Osteocyte (in vitro differentiated cells): ENCODE measurements around the gene MYO1D. TPM values are rescaled to one million over a fixed set of nuclear protein-coding genes. Genes with fewer than 3 reads are reported as not detected.

Experiments used
- total RNA-seq: library from RNA; stranded (reverse); gene quantifications from 2 replicates; pipeline ENCODE4 v1.2.1, GENCODE V29; 2021

Gene MYO1D
- total RNA-seq, 1 donor from 2014 or later: 19.1 TPM

Other genes with a start within 250 kb of the MYO1D start
- gene TMEM98, start 51.0 kb upstream of the MYO1D start, total RNA-seq: 92.7 and 97.6 TPM in 2 replicates
- gene SPACA3, start 114.7 kb upstream of the MYO1D start, total RNA-seq: not detected in 2 replicates